UCSD-AML1 (cell line): ENCODE measurements around the gene PAX1.

Source experiments
- DNase-seq: peaks from one replicate; lab custom pipeline; 2025; ENCODE audit not compliant: unreplicated experiment; lab: John Stamatoyannopoulos, UW

Gene PAX1

DNA sequence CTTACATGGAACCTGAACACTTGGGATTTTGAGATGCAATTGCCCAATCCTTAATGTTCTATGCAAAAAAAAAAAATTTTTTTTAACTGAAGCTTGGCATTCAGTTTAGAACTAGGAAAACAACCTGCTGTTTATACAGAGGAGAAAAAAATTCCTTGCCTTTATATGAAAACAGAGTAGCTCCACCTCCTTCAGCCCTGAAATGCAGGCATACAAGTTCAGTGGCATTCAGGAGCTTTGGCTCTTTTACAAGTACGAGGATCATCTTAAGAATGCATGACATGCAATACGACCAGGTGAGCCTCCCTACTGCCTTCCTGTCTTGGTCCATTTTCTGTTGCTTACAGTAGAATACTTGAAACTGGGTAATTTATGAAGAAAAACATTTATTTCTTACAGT, 20.4 kb downstream of the PAX1 start:
- no peak for DNase-seq

- no peak for DNase-seq
These were observed 23.9 kb downstream of the PAX1 start for GRCh38 chr20:21729316-21729715.

DNA sequence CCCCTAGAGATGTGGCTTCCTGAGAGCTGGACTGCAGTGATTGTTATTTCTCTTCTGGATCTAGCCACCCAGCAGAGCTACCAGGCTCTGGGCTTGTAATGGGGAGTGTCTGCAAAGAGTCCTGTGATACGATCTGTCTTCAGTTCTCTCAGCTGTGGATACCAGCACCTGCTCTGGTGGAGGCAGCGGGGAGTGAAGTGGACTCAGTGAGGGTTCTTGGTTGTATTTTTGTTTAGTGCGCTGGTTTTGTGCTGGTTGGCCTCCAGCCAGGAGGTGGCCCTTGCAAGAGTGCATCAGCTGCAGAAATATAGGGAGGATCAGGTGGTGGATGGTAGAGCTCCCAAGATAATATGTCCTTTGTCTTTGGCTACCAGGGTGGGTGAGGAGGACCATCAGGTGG, 33.7 kb downstream of the PAX1 start:
- no peak for DNase-seq

DNA sequence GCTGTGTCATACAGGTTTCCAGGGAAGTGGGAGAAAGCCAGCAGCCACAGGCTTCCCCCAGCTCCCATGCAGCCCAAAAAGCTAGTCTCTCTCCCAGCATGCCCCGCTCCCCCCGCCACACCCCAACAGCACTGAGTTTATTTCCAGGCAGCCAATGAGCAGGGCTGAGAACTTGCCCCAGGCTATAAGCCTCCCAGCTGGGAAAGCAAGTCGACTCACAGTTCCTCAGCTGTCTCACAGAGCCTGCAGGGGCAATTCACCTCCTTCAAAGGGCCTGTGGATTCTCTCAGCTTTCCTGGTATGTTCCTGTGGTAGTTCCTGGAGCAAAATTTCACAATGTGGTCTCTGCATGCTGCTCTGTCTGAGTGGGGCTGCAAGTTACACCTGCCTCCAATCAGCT, 34.2 kb downstream of the PAX1 start:
- DNase-seq: no peak

GRCh38 chr20:21741266-21741665, 35.8 kb downstream of the PAX1 start:
- no peak for DNase-seq

DNA sequence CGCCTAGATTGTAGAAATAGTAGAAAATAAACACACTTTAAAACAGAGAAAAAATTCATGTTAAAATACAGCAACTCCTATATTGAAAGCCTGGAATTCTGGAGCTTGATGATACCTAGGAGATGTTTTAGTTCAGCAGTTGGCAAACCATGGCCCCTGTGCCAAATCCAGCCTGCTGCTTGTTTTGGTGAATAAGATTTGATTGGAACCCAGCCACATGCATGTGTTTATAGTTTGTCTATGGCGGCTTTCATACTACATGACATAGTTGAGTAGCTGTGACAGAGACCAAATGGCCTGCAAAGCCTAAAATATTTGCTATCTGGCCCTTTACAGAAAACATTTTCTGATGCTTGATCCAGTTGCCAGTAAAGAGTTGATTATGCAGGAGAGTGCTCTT, 57.2 kb downstream of the PAX1 start:
- no peak for DNase-seq

DNA sequence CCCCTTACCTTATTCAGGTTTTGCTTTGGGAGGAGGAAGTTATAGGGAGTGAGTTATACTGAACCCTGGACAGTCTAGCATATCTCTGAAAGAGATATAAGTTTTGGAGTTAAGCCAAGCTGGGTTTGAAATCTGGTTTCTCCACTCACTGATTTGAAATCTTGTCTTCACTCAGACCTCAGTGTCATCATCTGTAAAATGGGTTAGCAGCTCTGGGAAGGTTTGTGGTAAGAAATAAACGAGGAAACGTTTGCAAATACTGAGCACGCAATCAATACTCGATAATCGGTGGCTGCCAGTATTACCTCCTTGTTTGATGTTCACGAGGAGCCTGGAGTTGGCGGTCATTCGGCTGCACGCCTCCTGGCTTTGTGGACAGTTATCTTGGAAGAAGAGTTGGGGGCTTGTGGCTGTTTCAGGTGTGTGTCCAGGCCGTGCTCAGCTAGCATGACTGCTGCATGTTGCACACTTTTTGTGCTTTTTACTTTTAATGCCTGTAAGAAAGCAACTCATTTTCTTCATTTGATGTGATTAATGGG, 61.8 kb downstream of the PAX1 start:
- no peak for DNase-seq

- DNase-seq: no peak
These were observed 62.3 kb downstream of the PAX1 start for GRCh38 chr20:21767739-21768223.
